Gastrocnemius medialis (tissue), 4 donors: Measurements from ENCODE around the gene NLGN2. TPM values are rescaled to one million over a fixed set of nuclear protein-coding genes. Genes with fewer than 3 reads are reported as not detected.

Experiments
- ATAC-seq, 2 donors: fragments of 150-250 bp; one replicate each; pipeline ENCODE4 v1.9.1; 2016
- DNase-seq, 2 donors: peaks; one replicate each; pipeline ENCODE4 v3.0.0-alpha.2; 2019
- H3K27ac ChIP-seq, 4 donors: fragments of 200-600 bp; sonication (generic); 1 replicate in 1 of 4; 2 replicates in 3 of 4; pipeline ENCODE4 v1.5.1; 2016 to 2018; ENCODE audit warnings: mild to moderate bottlenecking in 2 of 4, moderate library complexity in 1 of 4
- H3K27me3 ChIP-seq, 3 donors: fragments of 200-600 bp; sonication (generic) in 2 of 3; 1 replicate in 1 of 3; 2 replicates in 2 of 3; pipeline versions ENCODE4 v1.5.1 to v1.6.0; 2016 to 2019; ENCODE audit warnings: mild to moderate bottlenecking in 1 of 3, moderate library complexity in 1 of 3
- H3K36me3 ChIP-seq, 2 donors: fragments of 200-600 bp; sonication (generic) in 1 of 2; one replicate each; pipeline ENCODE4 v1.5.1; 2017 to 2018
- H3K4me1 ChIP-seq, 2 donors: fragments of 200-600 bp; sonication (generic) in 1 of 2; one replicate each; pipeline ENCODE4 v1.5.1; 2016 to 2017; ENCODE audit warnings: mild to moderate bottlenecking in 2 of 2
- H3K4me3 ChIP-seq, 4 donors: fragments of 200-600 bp; sonication (generic) in 3 of 4; 1 replicate in 1 of 4; 2 replicates in 3 of 4; pipeline ENCODE4 v1.5.1; 2016 to 2019; ENCODE audit warnings: mild to moderate bottlenecking in 2 of 4
- H3K9me3 ChIP-seq, 3 donors: fragments of 200-600 bp; sonication (generic) in 2 of 3; 1 replicate in 1 of 3; 2 replicates in 2 of 3; pipeline ENCODE4 v1.5.1; 2016 to 2019
- CTCF ChIP-seq, 5 experiments: fragments of 450-650 bp in 3 of 5; fragments of 200-600 bp in 2 of 5; sonication (generic) in 2 of 5; IDR thresholded peaks in 4 of 5; conservative IDR thresholded peaks in 1 of 5; 1 replicate in 4 of 5; 2 replicates in 1 of 5; pipeline ENCODE4 v1.5.1; 2016 to 2019; ENCODE audit warnings: antibody characterized with exemption in 5 of 5, mild to moderate bottlenecking in 3 of 5, moderate library complexity in 3 of 5
- POLR2A ChIP-seq, 2 donors: fragments of 450-650 bp; IDR thresholded peaks; one replicate each; pipeline ENCODE4 v1.6.1; 2017; ENCODE audit warnings: antibody characterized with exemption in 2 of 2, mild to moderate bottlenecking in 2 of 2, moderate library complexity in 2 of 2
- in situ Hi-C, 4 donors: fragments of 200-750 bp; cut with MboI; loops; one replicate each; pipeline versions ENCODE4 v1.15.0 to v1.8.0; 2017; ENCODE audit warnings: low sequenced_read_pairs in 4 of 4
- intact Hi-C: fragments of 100-400 bp; cut with DNase I; formaldehyde crosslinking; loops from one replicate; pipeline ENCODE4 v1.15.1; 2023; ENCODE audit warnings: low total_unique reads
- total RNA-seq, 4 donors: library from RNA; depleted of rRNA; stranded (reverse); fragments of >200 nt; gene quantifications; one replicate each; pipeline versions ENCODE4 v1.1.0 to v1.2.3, GENCODE V29; 2016

NLGN2 gene
- total RNA-seq, 4 donors from 2014 or later, result 4.2 to 6.6 (median 4.4) TPM

DNA sequence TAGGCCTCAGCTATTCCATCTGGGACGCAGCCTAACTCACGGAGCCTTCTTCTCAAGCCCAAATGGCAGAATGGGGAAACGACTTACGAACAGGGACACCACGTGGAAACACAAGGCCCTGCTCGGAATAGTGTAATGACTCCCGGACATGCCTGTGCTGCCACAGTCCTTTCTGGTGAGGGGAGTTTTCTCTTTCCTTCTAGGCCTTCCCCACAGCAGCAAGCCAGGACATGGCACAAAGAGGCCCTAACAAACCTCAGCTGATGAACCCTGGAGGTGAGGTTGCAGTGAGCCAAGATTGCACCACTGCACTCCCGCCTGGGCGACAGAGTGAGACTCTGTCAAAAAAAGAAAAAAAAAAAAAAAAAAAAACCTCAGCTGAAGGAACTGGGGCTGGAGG is 56.4 kb downstream of the NLGN2 start:
- in situ Hi-C loops, result no loop called here
- peaks cover 20 to 25% of the 10 kb centered on the region in 2 donors for H3K4me1 ChIP-seq

GRCh38 chr17:7465597-7466275 is 58.1 kb downstream of the NLGN2 start:
- ATAC-seq (no peak), DNase-seq (no peak)
- peak overlapping the region; percentile 79 to 100 (median 86) for H3K27ac ChIP-seq
- in situ Hi-C loops, result no loop called here
- no peaks in the 10 kb centered on the region for H3K9me3 ChIP-seq
- H3K4me3 ChIP-seq, result no peak overlapping the region
- TF ChIP-seq POLR2A (IDR thresholded peaks at IDR 0.05), result no peak
- TF ChIP-seq CTCF (IDR thresholded peaks at IDR 0.05 in 4 of 5, conservative IDR thresholded peaks at IDR 0.05 in 1 of 5), result no peak
- intact Hi-C loops, result no loop called here
- peaks cover 27 to 35% of the 10 kb centered on the region in 2 donors for H3K4me1 ChIP-seq
- no peaks in the 10 kb centered on the region for H3K27me3 ChIP-seq
- peaks cover 0 to 31% of the 10 kb centered on the region in 2 donors for H3K36me3 ChIP-seq

More for the DNA sequence above, 56.4 kb downstream of the NLGN2 start:
- H3K27ac ChIP-seq, result no peak overlapping the region
- intact Hi-C loops, result no loop called here
- no peaks in the 10 kb centered on the region for H3K9me3 ChIP-seq
- no peak for ATAC-seq
- TF ChIP-seq POLR2A (IDR thresholded peaks at IDR 0.05), result no peak
- no peak for TF ChIP-seq CTCF (IDR thresholded peaks at IDR 0.05 in 4 of 5, conservative IDR thresholded peaks at IDR 0.05 in 1 of 5)
- no peaks in the 10 kb centered on the region for H3K27me3 ChIP-seq
- DNase-seq, result no peak
- H3K36me3 ChIP-seq, result peaks cover 0 to 31% of the 10 kb centered on the region in 2 donors
- no peak overlapping the region for H3K4me3 ChIP-seq

DNA sequence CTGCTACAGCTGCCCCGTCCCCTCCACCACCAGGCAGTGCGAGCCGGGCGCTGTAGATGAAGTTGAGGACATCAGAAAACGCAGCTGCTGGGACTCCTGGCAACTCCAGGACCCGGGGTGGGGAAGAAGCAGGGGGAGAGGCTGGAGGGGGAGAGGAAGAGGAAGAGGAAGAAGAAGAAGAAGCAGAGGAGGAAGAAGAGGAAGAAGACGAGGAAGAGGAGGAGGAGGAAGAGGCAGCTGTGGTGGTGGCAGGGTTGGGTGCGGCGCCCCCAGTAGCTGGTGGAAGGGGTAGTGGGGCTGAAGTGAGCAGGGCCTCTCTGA is 58.6 kb downstream of the NLGN2 start:
- peaks cover 32 to 38% of the 10 kb centered on the region in 2 donors for H3K4me1 ChIP-seq

GRCh38 chr17:7466639-7467341 is 59.1 kb downstream of the NLGN2 start:
- H3K27me3 ChIP-seq, result no peaks in the 10 kb centered on the region
- DNase-seq (peak; percentile 42 to 74), ATAC-seq (peak; percentile 69)
- TF ChIP-seq POLR2A (IDR thresholded peaks at IDR 0.05), result peak in 1 of 2 donors; percentile 6
- TF ChIP-seq CTCF (IDR thresholded peaks at IDR 0.05 in 4 of 5, conservative IDR thresholded peaks at IDR 0.05 in 1 of 5), result no peak
- H3K27ac ChIP-seq, result peak overlapping the region; percentile 79 to 100 (median 86)
- in situ Hi-C loops (no loop called here), intact Hi-C loops (no loop called here)
- peaks cover 37 to 42% of the 10 kb centered on the region in 2 donors for H3K4me1 ChIP-seq
- no peaks in the 10 kb centered on the region for H3K9me3 ChIP-seq
- H3K4me3 ChIP-seq, result peak overlapping the region in 3 of 4 donors; percentile 9 to 17 (median 10)
- peaks cover 0 to 31% of the 10 kb centered on the region in 2 donors for H3K36me3 ChIP-seq

More for the DNA sequence above, 58.6 kb downstream of the NLGN2 start:
- ATAC-seq, result no peak
- TF ChIP-seq CTCF (IDR thresholded peaks at IDR 0.05 in 4 of 5, conservative IDR thresholded peaks at IDR 0.05 in 1 of 5) (no peak), POLR2A (IDR thresholded peaks at IDR 0.05) (no peak)
- Histone ChIP-seq H3K4me3 (peak overlapping the region in 2 of 4 donors; percentile 9 to 10), H3K9me3 (no peaks in the 10 kb centered on the region), H3K27me3 (no peaks in the 10 kb centered on the region), H3K36me3 (peaks cover 0 to 31% of the 10 kb centered on the region in 2 donors), H3K27ac (peak overlapping the region; percentile 79 to 100 (median 86))
- in situ Hi-C loops, result no loop called here
- intact Hi-C loops, result no loop called here
- no peak for DNase-seq
